Neural cell (in vitro differentiated cells): ENCODE results near the gene TSSC4. TPM values are rescaled to one million over a fixed set of nuclear protein-coding genes. Genes with fewer than 3 reads are reported as not detected.

ENCODE experiments used
- H2AFZ ChIP-seq: fragments of 200-600, 300-800 bp; sonication (generic), shearing (Covaris generic); 2 replicates; pipeline ENCODE4 v1.6.0; 2014; ENCODE audit warnings: low read depth, mild to moderate bottlenecking, antibody characterized with exemption, low read length, moderate library complexity
- H3F3A ChIP-seq: fragments of 200-600 bp; shearing (Covaris generic); 2 replicates; pipeline ENCODE4 v1.6.1; 2016; ENCODE audit warnings: mild to moderate bottlenecking, moderate library complexity, mixed read lengths, antibody characterized with exemption, low read length; ENCODE audit not compliant: insufficient read depth, poor library complexity, severe bottlenecking
- H3K27ac ChIP-seq: fragments of 200-600, 300-800 bp; sonication (generic), shearing (Covaris generic); 2 replicates; pipeline ENCODE4 v1.5.1; 2014; ENCODE audit warnings: mild to moderate bottlenecking, low read length, moderate library complexity
- H3K27me3 ChIP-seq: fragments of 300-800, 200-600 bp; sonication (generic), shearing (Covaris generic); 2 replicates; pipeline ENCODE4 v1.6.0; 2014; ENCODE audit warnings: mild to moderate bottlenecking, low read depth, low read length, moderate library complexity; ENCODE audit not compliant: insufficient read depth
- H3K36me3 ChIP-seq: fragments of 300-800, 200-600 bp; sonication (generic), shearing (Covaris generic); 2 replicates; pipeline ENCODE4 v1.5.1; 2014; ENCODE audit warnings: mild to moderate bottlenecking, antibody characterized with exemption, low read length, moderate library complexity; ENCODE audit not compliant: insufficient read depth
- H3K4me2 ChIP-seq: fragments of 300-800, 200-600 bp; sonication (generic), shearing (Covaris generic); 2 replicates; pipeline ENCODE4 v1.6.0; 2014; ENCODE audit warnings: mild to moderate bottlenecking, low read length
- H3K4me3 ChIP-seq: fragments of 300-800, 200-600 bp; sonication (generic), shearing (Covaris generic); 2 replicates; pipeline ENCODE4 v1.5.1; 2014; ENCODE audit warnings: mild to moderate bottlenecking, low read length, moderate library complexity
- H3K79me2 ChIP-seq: fragments of 200-600 bp; shearing (Covaris generic); replicated peaks from 2 replicates; pipeline ENCODE4 v1.6.0; 2014; ENCODE audit warnings: mild to moderate bottlenecking, low read length, moderate library complexity; ENCODE audit not compliant: insufficient read depth
- H3K9ac ChIP-seq: fragments of 300-800, 200-600 bp; sonication (generic), shearing (Covaris generic); 2 replicates; pipeline ENCODE4 v1.6.1; 2016; ENCODE audit warnings: mild to moderate bottlenecking, low read length, mixed read lengths
- H3K9me2 ChIP-seq: fragments of 200-600 bp; shearing (Covaris generic); 2 replicates; pipeline ENCODE4 v1.6.1; 2016; ENCODE audit warnings: mild to moderate bottlenecking, low read length, mixed read lengths; ENCODE audit not compliant: insufficient read depth
- H3K9me3 ChIP-seq: fragments of 200-600, 300-800 bp; sonication (generic), shearing (Covaris generic); 2 replicates; pipeline ENCODE4 v1.6.1; 2016; ENCODE audit warnings: mild to moderate bottlenecking, mixed run types, low read length, moderate library complexity, mixed read lengths
- H4K20me1 ChIP-seq: fragments of 200-600 bp; shearing (Covaris generic); 2 replicates; pipeline ENCODE4 v1.6.1; 2016; ENCODE audit warnings: mild to moderate bottlenecking, mixed run types; ENCODE audit not compliant: insufficient read depth
- EP300 ChIP-seq: fragments of 450-650 bp; conservative IDR thresholded peaks from 2 replicates; pipeline ENCODE4 v1.6.1; 2014; ENCODE audit warnings: antibody characterized with exemption, mild to moderate bottlenecking, moderate library complexity; ENCODE audit not compliant: poor library complexity, severe bottlenecking
- EZH2 ChIP-seq: fragments of 200-600, 300-800 bp; shearing (Covaris generic), sonication (generic); IDR thresholded peaks from 2 replicates; pipeline ENCODE4 v1.6.1; 2014; ENCODE audit warnings: antibody characterized with exemption, low read length, borderline replicate concordance, mild to moderate bottlenecking; ENCODE audit not compliant: insufficient read depth, poor library complexity, severe bottlenecking
- MXI1 ChIP-seq: fragments of 450-650 bp; conservative IDR thresholded peaks from 2 replicates; pipeline ENCODE4 v1.6.1; 2014; ENCODE audit warnings: antibody characterized with exemption, mild to moderate bottlenecking; ENCODE audit not compliant: poor library complexity, severe bottlenecking
- POLR2AphosphoS5 ChIP-seq: IDR thresholded peaks from 2 replicates; pipeline ENCODE4 v1.6.1; 2012
- RAD21 ChIP-seq: fragments of 450-650 bp; conservative IDR thresholded peaks from 2 replicates; pipeline ENCODE4 v1.6.1; 2014; ENCODE audit warnings: antibody characterized with exemption, mild to moderate bottlenecking, moderate library complexity
- SMC3 ChIP-seq: fragments of 450-650 bp; conservative IDR thresholded peaks from 2 replicates; pipeline ENCODE4 v1.6.1; 2014; ENCODE audit warnings: antibody characterized with exemption, mild to moderate bottlenecking, moderate library complexity; ENCODE audit not compliant: poor library complexity
- TAF1 ChIP-seq: IDR thresholded peaks from 2 replicates; pipeline ENCODE4 v1.6.1; 2012; ENCODE audit warnings: low read depth
- polyA plus RNA-seq: library from polyadenylated mRNA; depleted of rRNA; stranded (reverse); fragments of >200 nt; gene quantifications from 2 replicates; pipeline ENCODE4 v1.2.3, GENCODE V29; 2014
- TF ChIP-seq, protein P1 (sequence below): fragments of 450-650 bp; IDR thresholded peaks from 2 replicates; pipeline ENCODE4 v1.5.1; 2014; ENCODE audit warnings: antibody characterized with exemption, mild to moderate bottlenecking, moderate library complexity; ENCODE audit not compliant: poor library complexity, severe bottlenecking
- TF ChIP-seq, protein P2 (sequence below): IDR thresholded peaks from 2 replicates; pipeline ENCODE4 v1.6.1; 2012; ENCODE audit warnings: borderline replicate concordance

TSSC4 gene
- polyA plus RNA-seq, 1 donor from 2014 or later = 54.3 TPM

DNA sequence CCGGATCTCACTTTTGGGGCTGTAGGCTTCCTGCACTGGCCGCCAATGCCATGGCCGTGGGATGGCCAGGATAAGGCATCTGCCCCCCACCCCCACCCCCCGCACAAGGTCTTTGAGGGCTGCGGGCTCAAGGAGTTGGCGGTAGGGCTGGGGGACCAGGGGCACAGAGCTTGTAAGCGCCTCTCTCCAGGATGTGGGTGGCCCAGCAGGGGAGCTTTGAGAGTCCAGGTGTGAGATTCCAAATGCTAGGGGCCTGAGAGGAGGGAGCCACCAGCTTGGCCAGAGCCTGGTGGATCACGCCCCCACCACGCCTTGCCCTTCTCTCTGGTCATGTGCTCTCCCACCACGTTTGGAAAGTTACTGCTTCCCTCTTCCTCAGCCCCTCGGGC, 18.4 kb upstream of the TSSC4 start:
- Histone ChIP-seq H3F3A (no peaks in the 10 kb centered on the region), H3K36me3 (no peaks in the 10 kb centered on the region), H3K27me3 (no peaks in the 10 kb centered on the region), H3K4me2 (no peak overlapping the region), H3K27ac (no peak overlapping the region), H3K9me2 (no peaks in the 10 kb centered on the region), H3K9ac (no peak overlapping the region), H4K20me1 (peaks cover 8% of the 10 kb centered on the region), H3K4me3 (no peak overlapping the region), H3K9me3 (peaks cover 2% of the 10 kb centered on the region), H3K79me2 (peaks cover 42% of the 10 kb centered on the region), H2AFZ (no peak overlapping the region)
- TF ChIP-seq, protein P1, sequence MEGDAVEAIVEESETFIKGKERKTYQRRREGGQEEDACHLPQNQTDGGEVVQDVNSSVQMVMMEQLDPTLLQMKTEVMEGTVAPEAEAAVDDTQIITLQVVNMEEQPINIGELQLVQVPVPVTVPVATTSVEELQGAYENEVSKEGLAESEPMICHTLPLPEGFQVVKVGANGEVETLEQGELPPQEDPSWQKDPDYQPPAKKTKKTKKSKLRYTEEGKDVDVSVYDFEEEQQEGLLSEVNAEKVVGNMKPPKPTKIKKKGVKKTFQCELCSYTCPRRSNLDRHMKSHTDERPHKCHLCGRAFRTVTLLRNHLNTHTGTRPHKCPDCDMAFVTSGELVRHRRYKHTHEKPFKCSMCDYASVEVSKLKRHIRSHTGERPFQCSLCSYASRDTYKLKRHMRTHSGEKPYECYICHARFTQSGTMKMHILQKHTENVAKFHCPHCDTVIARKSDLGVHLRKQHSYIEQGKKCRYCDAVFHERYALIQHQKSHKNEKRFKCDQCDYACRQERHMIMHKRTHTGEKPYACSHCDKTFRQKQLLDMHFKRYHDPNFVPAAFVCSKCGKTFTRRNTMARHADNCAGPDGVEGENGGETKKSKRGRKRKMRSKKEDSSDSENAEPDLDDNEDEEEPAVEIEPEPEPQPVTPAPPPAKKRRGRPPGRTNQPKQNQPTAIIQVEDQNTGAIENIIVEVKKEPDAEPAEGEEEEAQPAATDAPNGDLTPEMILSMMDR = no peak
- TF ChIP-seq EZH2 (no peak), RAD21 (no peak), EP300 (no peak), MXI1 (no peak), SMC3 (no peak), POLR2AphosphoS5 (no peak), TAF1 (no peak)
- TF ChIP-seq, protein P2, sequence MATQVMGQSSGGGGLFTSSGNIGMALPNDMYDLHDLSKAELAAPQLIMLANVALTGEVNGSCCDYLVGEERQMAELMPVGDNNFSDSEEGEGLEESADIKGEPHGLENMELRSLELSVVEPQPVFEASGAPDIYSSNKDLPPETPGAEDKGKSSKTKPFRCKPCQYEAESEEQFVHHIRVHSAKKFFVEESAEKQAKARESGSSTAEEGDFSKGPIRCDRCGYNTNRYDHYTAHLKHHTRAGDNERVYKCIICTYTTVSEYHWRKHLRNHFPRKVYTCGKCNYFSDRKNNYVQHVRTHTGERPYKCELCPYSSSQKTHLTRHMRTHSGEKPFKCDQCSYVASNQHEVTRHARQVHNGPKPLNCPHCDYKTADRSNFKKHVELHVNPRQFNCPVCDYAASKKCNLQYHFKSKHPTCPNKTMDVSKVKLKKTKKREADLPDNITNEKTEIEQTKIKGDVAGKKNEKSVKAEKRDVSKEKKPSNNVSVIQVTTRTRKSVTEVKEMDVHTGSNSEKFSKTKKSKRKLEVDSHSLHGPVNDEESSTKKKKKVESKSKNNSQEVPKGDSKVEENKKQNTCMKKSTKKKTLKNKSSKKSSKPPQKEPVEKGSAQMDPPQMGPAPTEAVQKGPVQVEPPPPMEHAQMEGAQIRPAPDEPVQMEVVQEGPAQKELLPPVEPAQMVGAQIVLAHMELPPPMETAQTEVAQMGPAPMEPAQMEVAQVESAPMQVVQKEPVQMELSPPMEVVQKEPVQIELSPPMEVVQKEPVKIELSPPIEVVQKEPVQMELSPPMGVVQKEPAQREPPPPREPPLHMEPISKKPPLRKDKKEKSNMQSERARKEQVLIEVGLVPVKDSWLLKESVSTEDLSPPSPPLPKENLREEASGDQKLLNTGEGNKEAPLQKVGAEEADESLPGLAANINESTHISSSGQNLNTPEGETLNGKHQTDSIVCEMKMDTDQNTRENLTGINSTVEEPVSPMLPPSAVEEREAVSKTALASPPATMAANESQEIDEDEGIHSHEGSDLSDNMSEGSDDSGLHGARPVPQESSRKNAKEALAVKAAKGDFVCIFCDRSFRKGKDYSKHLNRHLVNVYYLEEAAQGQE = no peak

DNA sequence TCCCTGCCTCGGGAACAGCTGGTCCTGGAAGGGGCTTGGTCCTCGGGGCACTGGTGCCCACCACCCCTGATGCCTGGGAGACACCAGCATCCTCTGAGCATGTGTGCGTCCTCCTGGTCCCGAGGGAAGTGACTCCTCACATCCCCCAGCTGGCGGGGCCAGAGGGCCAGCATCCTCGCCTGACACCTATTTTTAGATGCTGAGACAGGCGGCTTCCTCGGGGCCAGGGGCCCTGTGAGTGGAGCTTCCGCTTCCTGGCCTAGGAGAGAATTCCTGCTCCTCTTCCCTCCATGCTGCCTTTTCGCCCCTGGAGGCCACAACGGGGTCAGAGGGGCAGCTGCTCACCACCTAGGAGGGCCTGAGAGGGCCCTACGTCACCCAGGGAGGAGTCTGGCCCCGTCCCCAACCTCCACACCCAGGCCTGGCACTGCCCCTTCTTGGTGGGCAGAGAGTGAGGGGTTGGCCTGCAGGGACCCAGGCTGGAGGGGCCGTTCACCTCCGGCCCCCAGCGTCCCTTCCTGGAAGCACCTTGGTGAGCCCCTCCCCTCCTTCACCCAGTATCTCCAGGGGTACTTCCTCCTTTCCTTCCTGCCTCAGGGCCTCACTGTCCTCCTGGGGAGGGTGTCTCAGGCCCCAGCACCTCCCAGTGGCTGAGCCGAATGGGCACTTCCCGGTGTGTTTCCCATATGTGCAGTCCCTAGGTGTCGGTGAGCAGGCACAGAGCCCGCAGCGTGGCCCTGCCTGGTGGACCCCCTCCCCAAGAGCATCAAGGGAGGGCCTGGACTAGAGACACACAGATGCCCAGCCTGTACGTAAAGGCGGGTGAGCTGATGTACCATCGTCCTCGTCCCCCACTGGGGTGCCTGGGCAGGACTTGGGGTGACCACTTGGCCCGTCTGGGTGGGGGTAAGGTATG, 17.4 kb upstream of the TSSC4 start:
- Histone ChIP-seq H3F3A (no peaks in the 10 kb centered on the region), H4K20me1 (peaks cover 6% of the 10 kb centered on the region), H3K9me2 (no peaks in the 10 kb centered on the region), H2AFZ (no peak overlapping the region), H3K36me3 (no peaks in the 10 kb centered on the region), H3K4me3 (no peak overlapping the region), H3K9ac (no peak overlapping the region), H3K27me3 (no peaks in the 10 kb centered on the region), H3K27ac (no peak overlapping the region), H3K4me2 (no peak overlapping the region), H3K79me2 (peaks cover 42% of the 10 kb centered on the region), H3K9me3 (peaks cover 2% of the 10 kb centered on the region)
- no peak for TF ChIP-seq TAF1
- TF ChIP-seq EP300 = no peak
- no peak for TF ChIP-seq SMC3
- TF ChIP-seq, protein P2 = no peak
